HG03097 (cell line): Measurements from ENCODE around the gene CHRNA4.

Experiments used
- ATAC-seq: cut with Tn5 transposase; IDR thresholded peaks from one replicate; pipeline ENCODE4 v1.9.1; 2021; ENCODE audit not compliant: unreplicated experiment, low FRiP score

Gene CHRNA4

DNA sequence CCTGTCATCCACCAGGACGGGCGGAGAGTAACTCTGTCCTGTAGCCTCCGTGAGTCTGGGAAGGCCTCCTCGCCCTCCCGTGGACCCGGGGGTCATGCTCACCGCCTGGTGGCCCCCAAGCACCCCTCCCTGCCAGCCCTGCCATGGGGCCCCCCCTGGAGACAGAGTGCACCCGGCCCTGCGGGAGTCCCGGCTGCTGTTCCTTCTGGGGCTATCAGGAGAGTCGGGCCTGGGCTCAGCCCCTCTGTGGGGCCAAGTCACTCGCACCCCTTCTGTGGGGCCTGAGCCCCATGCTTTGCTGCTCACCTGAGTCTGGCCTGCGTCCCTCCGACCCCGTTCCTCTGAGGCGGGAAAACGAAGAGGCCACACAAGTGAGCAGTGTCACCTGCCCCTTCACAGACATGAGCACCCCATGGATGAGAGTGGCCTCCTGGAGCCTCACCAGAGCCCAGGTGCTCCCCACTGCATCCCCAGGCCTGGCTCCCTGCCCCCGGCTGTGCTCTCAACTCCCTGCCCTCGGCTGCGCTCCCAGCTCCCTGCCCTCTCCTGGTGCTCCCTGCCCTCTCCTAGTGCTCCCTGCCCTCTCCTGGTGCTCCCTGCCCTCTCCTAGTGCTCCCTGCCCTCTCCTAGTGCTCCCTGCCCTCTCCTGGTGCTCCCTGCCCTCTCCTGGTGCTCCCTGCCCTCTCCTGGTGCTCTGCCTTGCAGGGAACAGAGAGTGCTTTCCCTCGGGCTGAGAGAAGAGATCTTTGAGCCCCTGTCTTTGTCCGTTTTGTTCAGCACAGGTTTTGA, 4.6 kb upstream of the CHRNA4 start:
- no peak for ATAC-seq

DNA sequence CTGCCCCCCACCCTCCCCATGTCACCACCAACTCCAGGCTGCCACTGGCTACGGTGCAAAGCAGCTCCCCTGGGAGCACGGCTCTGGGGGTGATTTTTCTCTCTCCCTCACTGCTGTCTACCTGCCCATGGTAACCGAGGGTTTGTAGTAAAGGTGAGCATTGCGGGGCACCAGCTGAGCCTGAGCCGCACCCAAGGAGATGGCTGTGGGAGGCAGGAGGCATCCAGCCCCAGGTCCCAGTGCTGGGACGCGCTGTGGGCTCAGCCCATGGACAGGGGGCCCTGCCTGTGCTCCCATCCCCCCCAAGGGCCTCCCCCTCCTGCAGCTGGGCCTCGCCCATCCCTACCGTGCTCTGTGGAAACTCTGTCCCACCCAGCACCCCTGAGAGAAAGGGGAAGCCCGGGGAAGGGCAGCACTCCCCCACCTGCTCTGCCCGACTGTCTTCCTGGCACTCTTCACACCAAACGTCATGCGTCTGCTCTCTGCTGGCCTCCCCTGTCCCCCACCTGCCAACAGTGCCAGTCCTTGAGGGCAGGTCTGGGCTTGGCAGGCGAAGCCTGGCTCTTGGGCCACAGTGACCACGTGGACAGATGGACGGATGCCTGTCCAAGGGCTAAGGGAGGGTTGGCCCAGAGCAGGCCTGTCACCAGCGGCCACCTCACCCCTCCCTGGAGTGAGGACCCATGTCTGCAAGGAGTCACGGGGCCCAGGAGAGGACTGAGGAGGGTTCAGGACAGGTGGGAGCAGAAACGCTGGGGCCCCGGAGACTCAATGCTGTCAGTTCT, 3.8 kb upstream of the CHRNA4 start:
- no peak for ATAC-seq

DNA sequence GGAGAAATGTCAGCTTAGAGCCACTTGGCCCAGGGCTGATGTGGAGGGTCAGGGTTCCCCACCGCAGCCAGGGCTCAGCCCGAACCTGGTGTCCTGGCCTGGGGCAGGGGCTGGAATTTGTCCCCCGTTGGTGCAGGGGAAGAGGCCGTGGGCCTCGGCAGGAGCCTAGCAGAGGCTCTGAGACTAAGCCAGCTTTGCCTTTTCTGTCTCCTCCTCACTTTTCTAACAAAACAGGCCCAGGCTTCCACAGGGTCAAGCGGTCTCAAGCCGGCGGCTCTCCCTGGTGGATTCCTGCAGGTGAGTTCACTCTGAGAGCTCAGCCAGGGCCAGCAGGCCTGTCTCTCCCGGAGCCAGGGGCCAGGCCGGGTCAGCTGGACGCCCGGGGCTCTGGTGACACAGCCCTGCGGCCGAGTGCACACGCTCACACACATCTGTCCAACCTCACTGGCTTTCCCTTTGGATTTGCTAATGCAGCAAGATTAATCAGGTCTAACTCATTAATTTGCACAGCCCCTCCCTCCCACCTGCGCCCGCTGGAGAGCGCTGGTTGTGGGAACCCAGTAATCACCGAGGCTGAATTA, 2.9 kb upstream of the CHRNA4 start:
- no peak for ATAC-seq

DNA sequence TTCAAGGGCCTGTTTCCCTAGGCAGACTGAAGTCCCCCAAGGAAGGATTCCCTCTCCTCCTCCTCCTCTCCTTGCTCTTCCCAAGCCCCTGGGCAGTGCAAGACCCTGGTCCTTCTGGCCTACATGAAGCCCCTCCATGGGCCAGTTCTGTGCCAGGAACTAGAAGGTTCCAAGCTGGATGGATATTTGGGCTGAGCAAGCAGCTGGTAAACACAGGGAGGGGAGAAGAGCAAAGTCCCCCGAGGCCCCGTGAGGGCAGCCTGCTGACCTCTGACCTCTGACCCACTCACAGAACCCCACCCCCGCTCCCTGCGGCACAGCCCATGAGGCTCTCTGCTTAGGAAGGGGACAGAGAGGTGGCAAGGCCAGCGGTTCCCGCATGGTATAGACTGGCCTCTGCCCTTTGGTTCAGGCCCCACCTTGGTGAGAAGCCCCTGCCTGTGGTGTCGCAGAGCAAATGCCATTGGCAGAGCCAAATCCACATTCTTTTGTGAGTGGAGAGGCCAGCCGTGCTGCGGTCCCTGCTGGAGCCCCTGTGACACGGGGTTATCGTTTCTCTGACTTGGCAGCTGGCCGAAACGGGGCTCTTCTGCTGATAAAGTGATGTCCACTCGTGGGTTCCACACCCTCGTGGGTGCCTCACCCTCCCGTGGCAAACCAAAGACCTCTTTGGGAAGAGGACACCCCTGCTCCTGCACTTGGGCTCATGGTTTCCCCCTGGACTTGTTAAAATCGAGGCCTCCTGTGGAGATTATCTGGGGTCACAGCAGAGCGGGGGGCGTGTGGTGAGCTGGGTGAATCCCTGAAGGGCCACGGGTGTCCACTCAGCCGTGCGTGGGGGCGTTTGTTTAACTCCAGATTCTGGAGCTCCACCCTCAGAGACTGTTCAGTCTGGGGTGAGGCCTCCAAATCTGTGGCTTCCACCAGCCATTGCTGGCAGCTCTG, 2.1 kb upstream of the CHRNA4 start:
- ATAC-seq, result no peak

DNA sequence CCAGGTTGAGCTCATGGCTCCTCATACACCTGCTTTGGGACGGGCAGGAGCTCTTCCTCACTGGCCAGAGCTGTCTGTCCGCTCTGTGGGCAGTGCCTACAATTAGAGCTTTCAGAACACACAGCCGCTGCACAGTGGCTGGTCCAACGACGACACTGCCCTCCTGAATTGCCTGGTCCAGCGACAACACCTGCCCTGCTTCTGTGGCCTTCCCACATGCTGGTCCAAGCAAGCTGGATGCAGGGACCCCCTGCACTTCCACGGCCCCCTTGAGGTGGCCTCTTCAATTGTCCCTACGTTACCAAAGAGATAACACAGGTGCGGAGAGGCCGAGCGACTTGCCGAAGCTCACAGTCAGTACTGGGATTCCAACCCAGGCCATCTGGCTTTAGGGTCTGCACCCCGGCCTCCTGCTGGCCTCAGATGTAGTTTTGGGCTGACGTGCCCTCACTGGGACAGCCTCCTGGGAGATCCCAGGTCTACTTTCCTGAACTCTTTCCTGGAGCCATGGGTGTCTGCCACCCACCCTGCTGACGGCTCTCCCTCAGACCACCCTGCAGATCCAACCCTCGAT, 1.4 kb upstream of the CHRNA4 start:
- ATAC-seq, result no peak

DNA sequence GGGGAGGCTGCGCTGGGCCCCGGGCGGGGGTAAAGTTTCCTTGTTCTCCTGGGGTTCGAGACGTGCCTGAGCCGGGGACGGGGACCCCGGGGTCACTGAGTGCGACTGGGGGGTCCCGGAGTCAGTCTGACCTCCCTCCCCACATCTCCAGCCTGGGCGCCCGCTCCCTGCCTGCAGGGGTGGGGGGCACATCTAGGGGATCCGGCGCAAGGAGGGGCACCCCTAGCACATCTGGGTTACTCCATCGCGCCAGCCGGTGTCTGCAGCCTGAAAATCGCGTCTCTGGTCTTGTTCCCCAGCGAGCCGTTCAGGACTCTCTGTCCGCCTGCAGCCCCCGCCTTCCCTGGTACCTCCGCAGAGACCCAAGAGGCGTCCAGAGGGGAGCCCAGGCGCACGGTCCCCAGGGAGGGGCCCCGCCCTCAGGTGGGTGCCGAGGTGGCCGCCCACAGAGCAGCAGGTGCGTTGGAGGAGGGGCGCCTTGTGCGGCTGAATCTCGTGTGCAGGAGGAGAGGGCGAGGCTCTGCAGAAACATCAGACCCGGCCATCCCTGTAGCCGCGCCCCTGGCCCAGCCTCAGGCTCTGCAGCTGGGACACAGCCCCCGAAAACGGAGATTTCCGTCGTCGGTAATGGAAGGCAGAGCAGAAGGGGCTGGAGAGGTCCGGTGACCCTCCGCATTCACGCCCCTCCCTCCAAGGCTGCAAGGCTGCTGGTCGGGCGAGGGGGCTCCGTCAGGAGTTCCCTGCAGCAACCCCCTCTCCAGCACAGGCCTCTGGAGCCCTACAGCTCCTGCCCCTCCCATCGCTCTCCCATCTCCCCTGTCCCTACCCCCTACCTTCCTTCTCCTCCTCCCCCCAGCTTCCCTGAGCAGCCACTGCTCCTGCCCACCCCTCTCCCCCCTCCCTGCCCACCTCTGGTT, 628 bp upstream of the CHRNA4 start:
- ATAC-seq, result no peak

DNA sequence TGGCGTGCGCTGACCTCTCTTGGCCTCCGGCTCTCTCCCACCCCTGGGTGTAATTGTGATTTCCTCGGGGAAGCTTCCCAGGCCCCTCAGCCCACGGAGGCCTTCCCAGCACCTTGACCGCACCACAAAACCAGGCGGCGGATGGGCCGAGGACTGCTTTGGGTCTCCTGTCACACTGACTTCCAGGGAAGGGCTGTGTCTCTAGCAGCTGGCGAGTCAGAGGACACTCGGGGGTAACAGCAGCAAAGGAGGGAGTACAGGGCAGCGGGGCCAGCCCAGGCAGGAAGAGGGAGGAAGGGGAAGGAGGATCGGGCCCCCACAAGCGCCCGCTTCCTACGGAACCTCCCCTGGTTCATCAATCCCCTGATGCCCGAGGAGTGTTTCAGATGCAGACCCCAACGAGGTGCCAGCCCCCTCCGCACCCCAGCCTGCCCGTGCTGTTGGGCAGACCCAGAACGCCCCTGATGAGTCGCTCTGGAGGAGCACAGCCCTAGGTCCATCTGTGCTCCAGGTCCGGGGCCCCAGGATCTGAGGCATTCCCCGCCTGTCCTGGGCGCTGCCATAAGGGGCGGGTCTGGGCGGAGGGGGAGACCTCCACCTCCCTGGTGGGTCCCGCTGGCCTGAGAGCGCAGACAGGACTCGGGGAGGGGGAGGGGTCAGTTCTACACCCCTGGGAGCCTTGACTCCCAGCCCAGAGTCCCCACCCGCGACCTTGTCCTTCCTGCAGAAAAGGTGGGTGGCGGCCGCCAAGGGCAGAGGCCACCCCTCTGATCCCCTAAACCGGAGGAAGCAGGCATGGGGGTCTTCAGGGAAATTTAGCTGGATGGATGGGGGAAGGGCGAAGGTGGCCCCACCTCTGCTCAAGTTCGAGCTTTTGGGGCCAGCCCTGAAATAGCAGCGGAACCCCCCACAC, 956 bp downstream of the CHRNA4 start:
- ATAC-seq, result no peak

DNA sequence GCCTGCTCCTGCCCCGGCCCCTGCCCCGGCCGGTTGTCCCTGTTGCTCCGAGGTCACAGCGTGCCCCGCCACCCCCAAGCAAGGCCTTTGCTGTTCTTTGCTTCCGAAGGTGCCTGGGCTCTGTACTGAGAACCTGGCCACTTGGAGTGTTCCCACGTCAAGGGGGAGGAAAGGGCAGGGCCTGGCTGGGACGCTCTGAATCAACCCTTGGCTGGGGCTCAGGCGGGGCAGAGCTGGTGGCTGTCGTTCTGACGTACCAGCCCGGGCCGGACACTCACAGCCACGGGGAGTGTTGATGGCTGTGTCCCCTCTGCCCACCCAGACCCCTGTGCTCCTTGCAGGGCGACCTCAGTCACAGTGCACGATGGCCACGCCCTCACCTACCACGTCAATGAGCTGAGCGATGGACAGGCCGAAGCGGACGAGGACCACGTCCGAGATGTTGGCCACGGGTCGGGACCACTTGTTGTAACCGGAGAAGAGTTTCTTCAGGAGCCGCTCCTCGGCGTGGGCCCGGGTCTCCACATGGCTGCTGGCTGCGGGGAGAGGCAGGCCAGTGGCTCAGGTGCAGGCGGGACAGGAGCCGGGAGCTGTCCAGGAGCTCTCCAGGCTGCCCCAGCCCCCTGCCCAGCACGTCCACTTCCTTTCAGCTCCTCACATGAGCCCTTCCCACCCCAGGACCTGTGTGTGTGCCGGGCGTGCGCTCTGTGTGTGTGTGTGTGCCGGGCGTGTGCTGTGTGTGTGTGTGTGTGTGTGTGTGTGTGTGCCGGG, 1.8 kb downstream of the CHRNA4 start:
- no peak for ATAC-seq

DNA sequence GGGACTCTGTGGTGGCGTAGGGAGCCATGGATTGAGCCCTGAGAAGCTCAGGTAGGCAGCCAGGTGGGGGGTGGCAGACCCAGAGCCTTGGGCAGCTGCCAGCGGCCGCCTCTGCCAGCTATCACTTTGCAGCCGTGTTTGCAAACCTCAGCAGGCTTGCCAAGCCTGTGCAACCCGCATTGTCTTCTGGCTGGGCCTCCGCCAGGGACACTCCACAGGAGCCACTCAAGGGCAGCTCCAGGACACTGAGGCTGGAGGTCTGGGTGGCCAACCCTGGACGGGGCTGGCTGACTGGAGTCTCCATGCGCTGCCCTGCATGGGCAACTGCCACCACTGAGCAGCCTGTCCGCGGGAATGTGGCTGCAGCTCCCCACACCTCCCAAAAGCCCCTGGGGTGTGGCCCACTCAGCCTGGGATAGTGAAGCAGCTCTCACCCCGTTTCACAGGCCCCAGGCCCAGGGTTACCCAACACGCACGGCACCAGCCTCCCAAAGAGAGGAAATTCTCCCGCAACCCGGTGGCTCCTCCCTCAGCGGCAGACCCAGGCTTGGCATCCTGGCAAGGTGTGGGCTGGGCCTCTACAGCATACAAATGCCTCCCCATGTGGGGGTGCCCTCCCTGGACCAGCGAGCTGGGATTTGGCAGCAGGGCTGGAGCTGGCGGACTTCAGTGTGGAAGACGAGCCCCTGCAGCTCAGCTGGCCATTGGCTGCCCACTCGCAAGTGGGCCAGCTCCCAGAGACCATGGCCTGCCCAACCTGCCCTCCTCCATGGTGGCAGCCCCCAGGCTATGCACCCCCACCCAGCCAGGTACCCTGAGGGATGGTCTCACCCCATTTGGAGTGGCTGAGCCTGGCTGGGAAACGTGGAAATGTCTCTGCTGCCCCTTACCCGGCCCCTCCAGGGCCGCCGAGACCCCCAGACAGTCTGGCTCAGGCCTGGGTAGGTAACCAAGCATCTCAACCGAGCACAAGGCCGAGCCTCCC, 2.9 kb downstream of the CHRNA4 start:
- ATAC-seq, result no peak

DNA sequence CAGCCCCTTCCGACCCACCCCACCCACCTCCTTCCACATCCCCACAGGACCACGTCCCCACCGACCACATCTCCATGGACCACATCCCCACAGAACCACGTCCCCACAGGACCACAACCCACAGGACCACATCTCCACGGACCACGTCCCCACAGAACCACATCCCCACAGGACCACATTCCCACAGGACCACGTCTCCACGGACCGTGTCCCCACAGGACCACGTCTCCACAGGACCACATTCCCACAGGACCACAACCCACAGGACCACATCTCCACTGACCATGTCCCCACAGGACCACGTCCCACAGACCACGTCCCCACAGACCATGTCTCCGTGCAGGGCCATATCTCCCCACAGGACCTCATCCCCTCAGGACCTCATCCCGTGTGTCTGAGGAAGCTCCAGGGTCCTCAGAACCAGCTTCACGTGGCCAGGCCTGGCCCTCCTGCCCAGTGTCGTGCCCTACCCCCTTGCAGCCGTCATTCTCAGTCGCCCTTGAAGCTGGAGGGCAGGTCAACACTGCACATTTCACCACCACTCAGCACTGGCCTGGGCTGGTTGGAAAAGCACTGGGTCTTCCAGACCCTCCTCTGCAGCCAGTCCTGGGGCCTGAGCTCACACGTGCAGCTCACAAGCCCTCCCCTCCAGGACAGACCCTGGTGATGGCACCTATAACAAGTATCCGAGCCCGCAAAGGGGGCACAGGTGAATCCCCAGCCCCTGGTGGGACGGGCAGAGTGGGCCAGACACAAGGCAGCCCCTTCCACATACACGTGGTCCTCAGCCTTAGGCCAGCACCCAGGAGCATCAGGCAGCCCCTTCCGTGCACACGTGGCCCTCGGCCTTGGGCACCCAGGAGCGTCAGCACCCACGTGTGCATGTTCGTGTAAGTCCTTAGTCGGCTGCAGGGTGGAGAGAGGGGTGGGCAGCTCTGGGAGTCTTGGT, 3.9 kb downstream of the CHRNA4 start:
- no peak for ATAC-seq

DNA sequence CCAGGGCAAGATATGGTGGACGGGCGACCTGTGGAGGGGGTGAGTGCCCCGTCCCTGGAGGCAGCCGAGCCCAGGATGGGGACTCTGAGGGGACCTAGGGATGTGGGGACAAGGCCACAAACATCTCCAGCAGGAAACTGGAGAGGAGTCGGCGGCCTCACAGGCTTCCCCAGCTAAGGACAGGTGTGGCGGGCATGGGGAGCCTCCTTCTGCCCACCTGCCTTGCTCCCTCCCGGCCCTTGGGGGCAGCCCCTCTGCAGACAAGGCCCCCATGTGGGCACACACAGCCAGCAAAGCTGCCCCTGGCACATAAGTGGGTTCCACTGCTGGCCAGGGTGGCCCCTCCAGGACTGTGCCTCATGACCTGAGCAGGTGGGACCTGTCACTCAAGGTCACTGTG, 4.6 kb downstream of the CHRNA4 start:
- no peak for ATAC-seq

DNA sequence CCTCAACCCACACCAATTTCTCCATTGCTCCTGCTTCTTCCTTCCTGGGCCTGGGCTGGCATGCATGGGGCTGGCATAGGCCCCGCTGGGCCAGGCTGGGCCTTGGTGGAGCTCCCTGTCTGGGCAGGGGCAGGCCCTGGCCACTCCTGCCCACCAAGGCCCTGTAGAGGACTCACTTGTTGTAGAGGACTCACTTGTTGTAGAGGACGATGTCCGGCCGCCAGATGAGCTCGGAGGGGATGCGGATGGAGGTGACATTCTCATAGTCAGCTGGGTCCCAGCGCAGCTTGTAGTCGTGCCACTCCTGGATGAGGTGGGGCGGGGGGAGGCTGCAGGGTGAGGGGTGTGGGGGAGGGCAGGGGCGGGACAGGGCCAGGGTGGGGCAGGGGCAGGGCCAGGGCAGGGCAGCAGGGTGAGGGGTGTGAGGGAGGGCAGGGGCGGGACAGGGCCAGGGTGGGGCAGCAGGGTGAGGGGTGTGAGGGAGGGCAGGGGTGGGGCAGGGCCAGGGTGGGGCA, 5.3 kb downstream of the CHRNA4 start:
- ATAC-seq, result no peak

DNA sequence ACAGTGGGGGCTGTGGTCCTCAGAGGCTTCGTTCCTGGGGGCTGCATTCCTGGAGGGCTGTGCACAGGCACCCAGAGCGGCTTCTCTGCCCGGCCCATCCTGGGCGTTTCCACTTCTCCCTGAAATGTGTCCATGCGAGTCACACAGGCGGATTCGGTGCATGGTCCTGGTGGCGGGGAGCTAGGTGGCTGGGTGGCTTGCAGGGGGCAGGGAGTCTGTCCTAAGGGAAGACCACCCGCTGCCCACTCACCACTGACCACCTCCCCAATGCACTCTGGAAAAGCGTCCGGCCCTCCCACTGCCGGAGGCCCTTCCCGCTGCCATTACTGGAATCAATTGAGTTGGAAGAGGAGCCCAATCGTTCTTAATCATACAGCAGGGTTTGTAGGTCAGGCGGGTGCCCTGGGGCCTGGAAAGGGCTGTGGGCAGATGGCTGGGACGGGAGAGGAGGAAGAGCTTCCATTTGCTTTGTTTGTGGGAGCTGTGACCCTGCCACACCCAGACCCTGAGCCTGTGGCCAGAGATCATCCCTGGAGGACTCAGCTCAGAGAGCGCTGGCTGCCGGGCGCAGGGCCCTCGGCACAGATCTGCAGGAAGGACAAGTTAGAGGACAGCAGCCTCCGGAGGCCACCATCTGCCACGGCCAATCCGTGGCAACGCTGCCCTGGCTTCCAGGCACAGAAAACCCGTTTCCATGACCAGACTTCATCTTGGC, 6.4 kb downstream of the CHRNA4 start:
- no peak for ATAC-seq

DNA sequence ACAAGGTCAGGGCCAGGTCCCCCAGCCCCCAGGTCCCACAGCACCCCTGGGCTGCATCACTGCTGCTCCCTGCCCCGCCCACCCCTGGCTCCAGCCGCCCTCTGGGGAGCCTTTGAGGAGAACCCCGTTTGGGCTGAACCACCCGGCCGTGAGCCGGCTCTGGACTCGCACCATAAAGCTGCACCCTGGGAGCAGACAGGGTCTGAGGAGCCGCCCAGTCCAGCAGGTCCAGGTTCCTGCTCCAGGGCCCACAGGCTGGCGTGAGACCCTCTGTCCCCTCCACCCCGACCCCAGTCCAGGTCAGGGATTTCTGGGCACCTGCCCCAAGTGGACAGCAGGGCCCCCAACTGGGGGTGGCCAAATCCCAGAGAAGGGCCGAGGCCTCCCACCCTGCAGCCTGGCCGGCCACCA, 8.3 kb downstream of the CHRNA4 start:
- no peak for ATAC-seq
